ENCODE measurements around the gene KRT23.

- TF ChIP-seq CTCF (IDR thresholded peaks at IDR 0.05; ENCODE audit: low read depth, low read length, poor library complexity, severe bottlenecking) = no peak
- no peak for TF ChIP-seq EZH2phosphoT487 (IDR thresholded peaks at IDR 0.05; ENCODE audit: borderline replicate concordance, low read length)
These were observed 10.5 kb upstream of the KRT23 start for GRCh38 chr17:40947929-40948328.

Data from DOHH2 (cell line).